NCI-H2029 treated with DMSO at 0.1 percent for 48 hours (cell line): ENCODE data around the gene EML2.
A peak's percentile ranks its signal among the peaks of the same experiment; 100 is the strongest.
"Not testable (repeated sequence)": the region's sequence is repeated elsewhere in the genome, so short reads cannot be mapped to it uniquely, and the experiment has no call there.

Source experiments
- DNase-seq: peaks from one replicate; lab custom pipeline; 2025; lab: John Stamatoyannopoulos, UW

The EML2 gene

GRCh38 chr19:45638930-45639729 is at the start of gene EML2:
Gene EML2 (minus strand): TSS chr19:45639397. CDS start chr19:45639376, 21 bp downstream.
- no peak for DNase-seq

DNA sequence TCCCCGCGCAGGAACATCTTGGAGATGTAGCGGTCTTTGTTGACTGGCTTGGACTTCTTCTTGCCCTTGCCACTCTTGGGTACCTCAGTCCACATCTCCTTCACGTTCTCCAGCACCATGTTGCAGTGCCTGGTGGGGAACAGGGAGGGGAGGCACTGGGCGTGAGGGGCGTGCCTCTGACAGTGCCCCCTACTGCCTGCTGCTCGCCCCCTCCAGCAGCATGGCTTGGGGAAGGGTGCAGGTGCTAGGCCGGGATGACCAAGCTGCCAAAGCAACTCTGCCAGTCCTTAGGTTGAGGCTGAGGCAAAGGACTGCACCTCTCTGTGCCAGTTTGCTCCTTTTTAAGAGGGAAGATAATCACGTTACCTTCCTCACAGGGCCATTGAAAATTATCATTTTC is 48.4 kb upstream of the EML2 start:
- no peak for DNase-seq

- DNase-seq = not testable (repeated sequence)
These were observed 45.8 kb upstream of the EML2 start for GRCh38 chr19:45685045-45685444.

- DNase-seq = no peak
These were observed 43.7 kb upstream of the EML2 start for GRCh38 chr19:45682908-45683307.

DNA sequence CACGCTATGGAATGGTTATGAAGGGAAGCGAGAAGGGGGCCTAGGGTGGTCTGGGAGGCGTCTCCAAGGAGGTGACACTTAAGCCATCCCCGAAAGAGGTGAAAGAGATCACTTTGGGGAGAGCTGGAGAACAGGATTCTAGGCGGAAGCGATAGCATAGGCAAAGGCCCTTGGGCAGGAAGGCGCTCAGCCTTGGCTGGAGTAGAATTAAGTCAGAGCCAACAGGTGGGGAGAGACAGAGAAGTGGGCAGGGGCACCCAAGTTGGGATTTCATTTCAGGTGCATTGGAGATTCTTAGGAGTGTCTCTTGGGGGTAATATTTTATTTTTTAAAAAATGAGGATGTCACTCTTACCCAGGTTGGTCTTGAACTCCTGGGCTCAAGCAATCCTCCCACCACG is 42.9 kb upstream of the EML2 start:
- no peak for DNase-seq

GRCh38 chr19:45681391-45682015 is 42.3 kb upstream of the EML2 start:
- peak; percentile 60 for DNase-seq

DNA sequence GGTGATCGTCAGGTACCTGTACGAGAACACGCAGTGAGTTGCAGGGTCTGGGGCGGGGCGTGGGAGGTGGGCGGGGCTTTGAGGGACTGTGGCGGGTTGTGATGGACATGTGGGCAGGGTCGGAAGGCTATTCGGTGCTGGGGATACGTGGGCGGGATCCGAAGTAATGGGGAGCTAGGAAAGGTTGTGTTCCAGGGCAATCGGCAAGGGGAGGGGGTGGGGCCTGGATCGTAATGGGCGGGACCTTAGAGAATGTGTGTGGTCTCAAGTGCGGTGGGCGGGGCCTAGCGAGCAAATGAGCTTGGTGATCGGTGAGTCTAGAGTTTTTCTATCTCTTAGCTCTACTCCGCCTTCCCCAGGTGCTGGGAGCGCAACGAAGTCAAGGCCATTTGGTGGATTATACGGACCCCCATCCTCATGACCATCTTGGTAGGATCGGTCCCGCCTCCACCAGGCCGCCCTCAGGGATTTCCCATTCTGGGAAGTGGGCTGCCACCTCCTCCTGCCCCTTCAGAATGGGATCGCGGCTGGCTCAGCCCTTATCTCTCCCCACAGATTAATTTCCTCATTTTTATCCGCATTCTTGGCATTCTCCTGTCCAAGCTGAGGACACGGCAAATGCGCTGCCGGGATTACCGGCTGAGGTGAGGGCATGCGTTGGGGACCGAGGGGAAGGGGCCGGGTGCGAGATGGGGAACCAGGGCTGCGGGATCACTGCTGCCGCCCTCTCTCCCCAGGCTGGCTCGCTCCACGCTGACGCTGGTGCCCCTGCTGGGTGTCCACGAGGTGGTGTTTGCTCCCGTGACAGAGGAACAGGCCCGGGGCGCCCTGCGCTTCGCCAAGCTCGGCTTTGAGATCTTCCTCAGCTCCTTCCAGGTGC is 38.4 kb upstream of the EML2 start:
- DNase-seq = peak; percentile 53

DNA sequence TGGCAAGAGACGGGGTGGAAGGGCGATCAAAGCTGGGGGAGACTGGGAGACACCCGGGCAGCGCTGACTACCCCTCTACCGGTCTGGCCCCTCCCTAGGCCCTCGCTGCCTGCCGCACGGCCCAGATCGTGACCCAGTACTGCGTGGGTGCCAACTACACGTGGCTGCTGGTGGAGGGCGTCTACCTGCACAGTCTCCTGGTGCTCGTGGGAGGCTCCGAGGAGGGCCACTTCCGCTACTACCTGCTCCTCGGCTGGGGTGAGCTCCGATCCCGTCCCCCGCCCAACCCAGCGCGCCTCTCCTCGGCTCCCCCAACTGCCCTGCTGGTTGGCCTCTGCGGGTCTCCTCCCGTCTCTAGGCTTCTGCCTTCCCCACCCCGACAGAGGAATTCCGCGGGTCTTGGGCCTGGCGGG is 37.7 kb upstream of the EML2 start:
- no peak for DNase-seq

DNA sequence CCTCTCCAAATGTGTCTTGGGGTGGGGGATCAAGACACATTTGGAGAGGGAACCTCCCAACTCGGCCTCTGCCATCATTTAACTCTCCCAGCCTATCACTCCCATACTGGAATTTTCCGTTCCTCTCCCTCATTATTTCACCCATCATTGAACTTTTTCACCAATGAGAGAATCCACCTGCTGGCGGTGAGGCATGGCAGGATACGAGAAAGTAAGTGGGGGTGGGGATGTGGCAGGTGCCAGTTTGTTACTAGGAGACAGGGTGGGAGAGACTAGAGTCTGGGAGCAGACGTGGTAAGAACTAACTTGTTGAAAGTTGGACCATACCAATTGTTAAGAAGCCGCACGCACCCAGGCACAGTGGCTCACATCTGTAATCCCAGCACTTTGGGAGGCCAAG is 35.7 kb upstream of the EML2 start:
- DNase-seq = no peak

DNA sequence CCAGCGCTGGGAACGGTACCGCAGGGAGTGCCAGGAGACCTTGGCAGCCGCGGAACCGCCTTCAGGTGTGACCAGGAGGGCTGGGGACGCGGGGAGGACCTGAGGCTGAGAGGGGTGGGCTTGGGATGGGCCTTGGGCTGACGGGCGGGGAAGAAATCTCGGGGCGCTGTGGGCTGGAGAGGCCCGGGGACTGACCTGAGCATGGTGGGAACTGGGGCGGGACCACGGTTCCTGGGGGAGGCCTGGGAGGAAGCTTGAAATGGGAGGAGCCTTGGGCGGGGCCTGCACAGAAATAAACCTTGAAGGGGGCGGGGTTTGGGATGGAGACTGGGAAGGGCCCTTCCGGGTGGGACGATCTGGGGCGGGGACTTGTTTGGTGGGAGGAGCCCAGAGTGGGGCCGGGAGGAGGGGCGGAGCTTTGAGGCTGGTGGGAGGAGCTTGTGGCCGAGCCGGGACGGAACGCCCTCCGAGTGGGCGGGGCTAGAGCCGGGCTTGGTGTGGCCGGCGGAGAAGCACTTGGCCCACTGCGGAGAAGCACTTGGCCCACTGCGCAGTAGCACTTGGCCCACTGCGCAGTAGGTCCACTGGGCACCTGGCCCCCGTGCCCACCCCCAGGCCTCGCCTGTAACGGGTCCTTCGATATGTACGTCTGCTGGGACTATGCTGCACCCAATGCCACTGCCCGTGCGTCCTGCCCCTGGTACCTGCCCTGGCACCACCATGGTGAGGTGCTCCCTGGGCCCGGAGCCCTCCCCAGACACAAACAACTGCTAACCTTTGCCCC is 31.7 kb upstream of the EML2 start:
- peak; percentile 68 for DNase-seq

DNA sequence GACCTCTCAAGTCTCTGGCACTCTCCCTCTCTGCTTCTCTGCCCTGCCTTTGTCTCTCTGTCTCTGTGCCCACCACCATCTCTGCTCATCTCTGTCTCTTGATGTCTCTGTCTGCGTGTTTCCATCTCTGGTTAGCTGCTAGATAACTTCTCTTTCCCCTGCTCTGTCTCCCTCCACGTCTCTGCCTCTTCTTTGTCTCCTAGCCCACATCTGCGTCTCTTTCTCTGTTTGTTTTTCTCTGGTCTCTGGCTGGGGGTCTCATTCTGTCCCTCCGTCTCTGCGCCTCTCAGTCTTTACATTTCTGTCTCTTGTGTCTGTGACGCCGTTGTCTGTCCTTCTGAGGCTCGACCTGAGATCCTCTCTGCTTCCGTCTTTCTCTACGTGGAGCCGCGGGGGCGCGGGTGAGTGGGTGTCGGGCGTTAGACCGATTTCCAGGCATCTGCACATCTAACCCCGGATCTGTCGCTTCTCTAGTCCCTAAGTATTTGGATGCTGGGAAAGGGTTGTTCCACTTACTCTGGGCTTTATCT is 29.2 kb upstream of the EML2 start:
- DNase-seq = no peak

GRCh38 chr19:45667620-45668341 is 28.6 kb upstream of the EML2 start, which contains the start of gene GIPR:
Gene GIPR (plus strand): TSS chr19:45668221. CDS start chr19:45669521, 1,300 bp downstream.
- no peak for DNase-seq

GRCh38 chr19:45664575-45664974 is 25.4 kb upstream of the EML2 start:
- DNase-seq = no peak

GRCh38 chr19:45663800-45664199 is 24.6 kb upstream of the EML2 start:
- no peak for DNase-seq

DNA sequence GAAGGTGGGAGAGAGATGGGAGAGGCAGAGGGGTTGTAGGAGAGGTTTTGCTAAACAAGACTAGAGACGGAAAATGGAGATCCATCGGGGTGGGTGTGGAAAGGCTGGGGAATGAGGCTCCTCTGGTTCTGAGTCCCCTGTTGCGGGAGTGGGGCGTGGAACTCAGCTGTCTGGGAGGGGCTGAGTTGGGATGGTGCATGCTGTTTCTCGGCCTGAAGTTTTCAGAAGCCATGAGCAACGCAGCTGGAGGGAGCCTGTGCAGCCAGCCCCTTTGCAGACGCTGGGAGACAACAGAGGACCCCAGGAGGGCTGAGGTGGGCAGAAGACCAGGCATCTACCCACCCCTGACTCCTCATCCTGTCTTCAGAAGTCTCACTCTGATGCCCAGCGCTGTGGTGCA is 21.4 kb upstream of the EML2 start:
- DNase-seq = no peak

- DNase-seq = no peak
These were observed 20.0 kb upstream of the EML2 start for GRCh38 chr19:45659096-45659729.

DNA sequence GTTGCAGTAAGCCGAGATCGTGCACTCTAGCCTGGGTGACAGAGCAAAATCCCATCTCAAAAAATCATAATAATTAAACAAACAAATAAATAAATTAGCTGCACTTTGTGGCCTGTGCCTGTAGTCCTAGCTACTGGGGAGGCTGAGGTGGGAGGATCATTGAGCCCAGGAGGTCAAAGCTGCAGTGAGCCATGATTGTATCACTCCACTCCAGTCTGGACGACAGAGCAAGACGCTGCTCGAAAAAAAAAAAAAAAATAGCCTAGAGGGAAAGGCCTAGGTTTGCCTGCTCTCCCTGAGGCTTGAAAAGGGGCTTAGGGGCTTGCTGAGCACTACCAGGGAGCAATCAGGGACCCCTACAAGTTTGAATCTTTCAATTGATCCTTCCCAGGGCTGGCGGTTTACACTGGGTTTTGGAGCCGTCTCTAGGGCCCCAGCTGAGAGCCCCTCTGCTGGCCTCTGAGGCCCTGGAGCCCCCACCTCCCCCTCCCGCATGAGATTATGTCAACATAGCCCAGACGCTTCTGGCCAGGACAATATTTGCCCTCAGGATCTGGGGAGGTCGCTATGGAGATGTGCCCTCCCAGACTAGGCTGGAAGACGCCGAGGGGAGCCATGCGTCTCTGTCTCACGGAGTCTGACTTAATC is 18.4 kb upstream of the EML2 start:
- no peak for DNase-seq

- no peak for DNase-seq
These were observed 15.9 kb upstream of the EML2 start for GRCh38 chr19:45655073-45655472.

- no peak for DNase-seq
These were observed 14.4 kb upstream of the EML2 start for GRCh38 chr19:45653634-45654033.

DNA sequence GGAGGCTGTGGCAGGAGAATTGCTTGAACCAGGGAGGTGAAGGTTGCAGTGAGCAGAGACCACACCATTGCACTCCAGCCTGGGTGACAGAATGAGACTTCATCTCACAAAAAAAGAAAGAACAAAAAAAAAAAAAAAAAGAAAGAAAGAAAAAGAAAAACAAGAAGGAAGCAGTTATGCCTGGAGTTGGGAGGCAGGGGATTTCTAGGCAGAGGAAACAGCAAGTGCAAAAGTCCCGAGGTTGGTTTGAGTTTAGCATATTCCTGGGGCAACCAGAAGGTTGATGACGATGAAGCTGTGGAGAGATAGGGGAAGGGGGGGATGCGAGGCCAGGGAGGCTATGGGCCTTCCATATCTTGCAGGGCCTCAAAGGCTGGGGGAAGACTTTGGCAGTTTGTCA is 11.5 kb upstream of the EML2 start:
- no peak for DNase-seq
